Transverse colon (tissue), 4 donors: ENCODE results near the gene ARAP3. TPM values are rescaled to one million over a fixed set of nuclear protein-coding genes. Genes with fewer than 3 reads are reported as not detected.
A peak's percentile ranks its signal among the peaks of the same experiment; 100 is the strongest.

ENCODE experiments used
- DNase-seq: peaks from one replicate; pipeline ENCODE4 v3.0.0-alpha.2; 2019
- H3K27ac ChIP-seq, 4 donors: fragments of 200-600 bp; sonication (generic); 2 replicates each; pipeline ENCODE4 v1.5.1; 2016 to 2018; ENCODE audit warnings: inconsistent platforms in 4 of 4
- H3K27me3 ChIP-seq: fragments of 200-600 bp; sonication (generic); 2 replicates; pipeline ENCODE4 v1.5.1; 2017; ENCODE audit warnings: inconsistent platforms
- H3K36me3 ChIP-seq, 4 donors: fragments of 200-600 bp; sonication (generic); 2 replicates each; pipeline ENCODE4 v1.5.1; 2017 to 2019; ENCODE audit warnings: inconsistent platforms in 4 of 4
- H3K4me1 ChIP-seq, 4 donors: fragments of 200-600 bp; sonication (generic); 2 replicates each; pipeline ENCODE4 v1.5.1; 2017 to 2020; ENCODE audit warnings: inconsistent platforms in 4 of 4
- H3K4me3 ChIP-seq, 4 donors: fragments of 200-600 bp; sonication (generic); 1 replicate in 1 of 4; 2 replicates in 3 of 4; pipeline versions ENCODE4 v1.5.1 to v1.6.1; 2017 to 2019; ENCODE audit warnings: inconsistent platforms in 4 of 4
- H3K9me3 ChIP-seq, 2 donors: fragments of 200-600 bp; sonication (generic); 2 replicates each; pipeline ENCODE4 v1.5.1; 2017 to 2019; ENCODE audit warnings: inconsistent platforms in 2 of 2
- CTCF ChIP-seq, 5 experiments: fragments of 200-600 bp in 3 of 5; fragments of 450-650 bp in 2 of 5; sonication (generic) in 3 of 5; IDR thresholded peaks; 1 replicate in 2 of 5; 2 replicates in 3 of 5; pipeline ENCODE4 v1.5.1; 2016 to 2017; ENCODE audit warnings: antibody characterized with exemption in 5 of 5, inconsistent platforms in 3 of 5, mild to moderate bottlenecking in 2 of 5, moderate library complexity in 1 of 5
- EP300 ChIP-seq: sonication (generic); formaldehyde crosslinking; IDR thresholded peaks from one replicate; pipeline ENCODE4 v1.6.1; 2017; ENCODE audit warnings: antibody characterized with exemption, low read depth
- POLR2A ChIP-seq: fragments of 450-650 bp; IDR thresholded peaks from one replicate; pipeline ENCODE4 v1.6.1; 2016; ENCODE audit warnings: antibody characterized with exemption, mild to moderate bottlenecking, moderate library complexity
- POLR2AphosphoS5 ChIP-seq, 3 donors: sonication (generic); formaldehyde crosslinking; IDR thresholded peaks; one replicate each; pipeline ENCODE4 v1.6.1; 2016; ENCODE audit warnings: antibody characterized with exemption in 3 of 3
- WGBS, 2 donors: methylation state at CpG; one replicate each; pipeline ENCODE4 v1.1.5; 2018; ENCODE audit warnings: low coverage in 1 of 2; 5-methylcytosine and 5-hydroxymethylcytosine counted together
- in situ Hi-C, 4 donors: fragments of 200-750 bp; cut with MboI; loops; one replicate each; pipeline versions ENCODE4 v1.15.0 to v1.15.1; 2017; ENCODE audit warnings: low sequenced_read_pairs in 3 of 4, low pct_ligation_motif_present in 1 of 4, low pct_unique_long_range_greater_than_20kb in 1 of 4
- intact Hi-C: fragments of 100-400 bp; cut with DNase I; formaldehyde crosslinking; loops from one replicate; pipeline ENCODE4 v1.15.1; 2023; ENCODE audit warnings: low total_unique reads
- total RNA-seq, 4 donors: library from RNA; depleted of rRNA; stranded (reverse); fragments of >200 nt; gene quantifications; one replicate each; pipeline ENCODE4 v1.1.0, GENCODE V29; 2016

ARAP3 gene
- total RNA-seq, 4 donors from 2014 or later, result 1.1 to 4.0 (median 3.3) TPM

GRCh38 chr5:141714542-141715310 is 32.7 kb upstream of the ARAP3 start:
- intact Hi-C loops, result no loop called here
- Histone ChIP-seq H3K4me1 (no peaks in the 10 kb centered on the region), H3K4me3 (no peak overlapping the region), H3K27me3 (peaks cover 3% of the 10 kb centered on the region), H3K36me3 (no peaks in the 10 kb centered on the region), H3K9me3 (no peaks in the 10 kb centered on the region), H3K27ac (no peak overlapping the region)
- in situ Hi-C loops, result no loop called here
- DNase-seq, result no peak
- 59 to 88% methylated on average over 1 of the region's 1 CpG for WGBS, 2 donors
- no peak for TF ChIP-seq EP300
- TF ChIP-seq POLR2A, result no peak
- TF ChIP-seq POLR2AphosphoS5 (IDR thresholded peaks at IDR 0.05), result no peak
- TF ChIP-seq CTCF (IDR thresholded peaks at IDR 0.05), result no peak

- in situ Hi-C loops (no loop called here), intact Hi-C loops (no loop called here)
- no peak for DNase-seq
- peaks cover 3% of the 10 kb centered on the region for H3K27me3 ChIP-seq
- H3K4me3 ChIP-seq, result no peak overlapping the region
- no peaks in the 10 kb centered on the region for H3K9me3 ChIP-seq
- TF ChIP-seq POLR2A (no peak), POLR2AphosphoS5 (IDR thresholded peaks at IDR 0.05) (peak in 1 of 3 donors; percentile 10), EP300 (no peak), CTCF (IDR thresholded peaks at IDR 0.05) (no peak)
- WGBS, 2 donors, result 59 to 100% methylated on average over 1 to 7 of the region's 7 CpGs
- H3K36me3 ChIP-seq, result no peaks in the 10 kb centered on the region
- H3K4me1 ChIP-seq, result no peaks in the 10 kb centered on the region
- no peak overlapping the region for H3K27ac ChIP-seq
Measured at GRCh38 chr5:141713616-141714309, 31.7 kb upstream of the ARAP3 start.

GRCh38 chr5:141711687-141712086 is 29.7 kb upstream of the ARAP3 start:
- Histone ChIP-seq H3K4me1 (peaks cover 0 to 10% (median 0%) of the 10 kb centered on the region in 4 donors), H3K4me3 (no peak overlapping the region), H3K9me3 (no peaks in the 10 kb centered on the region), H3K27ac (no peak overlapping the region), H3K27me3 (no peaks in the 10 kb centered on the region), H3K36me3 (no peaks in the 10 kb centered on the region)
- 83 to 92% methylated on average over 1 to 6 of the region's 6 CpGs for WGBS, 2 donors
- intact Hi-C loops (no loop called here), in situ Hi-C loops (no loop called here)
- TF ChIP-seq POLR2AphosphoS5 (IDR thresholded peaks at IDR 0.05), result no peak
- no peak for TF ChIP-seq CTCF (IDR thresholded peaks at IDR 0.05)
- TF ChIP-seq EP300, result no peak
- TF ChIP-seq POLR2A, result no peak
- DNase-seq, result no peak

GRCh38 chr5:141709699-141710267 is 27.8 kb upstream of the ARAP3 start:
- intact Hi-C loops (no loop called here), in situ Hi-C loops (loop anchor here in 3 of 4 donors (5.0 to 10.0 kb wide), 2 partner anchors 173 to 175 kb away; no protein-coding TSS in a partner anchor)
- Histone ChIP-seq H3K9me3 (no peaks in the 10 kb centered on the region), H3K4me3 (no peak overlapping the region), H3K4me1 (peaks cover 0 to 14% (median 2%) of the 10 kb centered on the region in 4 donors), H3K27me3 (no peaks in the 10 kb centered on the region), H3K36me3 (no peaks in the 10 kb centered on the region), H3K27ac (no peak overlapping the region)
- TF ChIP-seq POLR2A (no peak), POLR2AphosphoS5 (IDR thresholded peaks at IDR 0.05) (no peak), EP300 (no peak), CTCF (IDR thresholded peaks at IDR 0.05) (no peak)
- WGBS, 2 donors, result 64 to 67% methylated on average over 4 to 6 of the region's 6 CpGs
- no peak for DNase-seq
